ENCODE data around the gene SLC43A2.

The SLC43A2 gene

GRCh38 chr17:1606352-1606985 lies 22.2 kb downstream of the SLC43A2 start:
- no peak overlapping the region for H3K4me3 ChIP-seq (ENCODE audit: low read length in 2 of 2)
- no peak overlapping the region for H3K9ac ChIP-seq (ENCODE audit: low read depth in 1 of 2, low read length in 2 of 2)
- H3K27ac ChIP-seq (ENCODE audit: low read depth in 2 of 2, low read length in 2 of 2), result peak overlapping the region in 1 of 2 donors; percentile 25
- peaks cover 3% of the 10 kb centered on the region in 2 donors for H3K36me3 ChIP-seq (ENCODE audit: control insufficient read depth in 2 of 2, insufficient read depth in 2 of 2, low read length in 2 of 2)
- no peaks in the 10 kb centered on the region for H3K27me3 ChIP-seq (ENCODE audit: control insufficient read depth in 2 of 2, insufficient read depth in 2 of 2, low read length in 2 of 2)
- peaks cover 0 to 4% of the 10 kb centered on the region in 2 donors for H3K4me1 ChIP-seq (ENCODE audit: control insufficient read depth in 2 of 2, insufficient read depth in 2 of 2, low read length in 2 of 2)
- H3K9me3 ChIP-seq (ENCODE audit: control insufficient read depth in 2 of 2, low read length in 2 of 2), result no peaks in the 10 kb centered on the region

- no peaks in the 10 kb centered on the region for H3K27me3 ChIP-seq (ENCODE audit: control insufficient read depth in 2 of 2, insufficient read depth in 2 of 2, low read length in 2 of 2)
- H3K9ac ChIP-seq (ENCODE audit: low read depth in 1 of 2, low read length in 2 of 2), result no peak overlapping the region
- H3K4me3 ChIP-seq (ENCODE audit: low read length in 2 of 2), result no peak overlapping the region
- peaks cover 0 to 4% of the 10 kb centered on the region in 2 donors for H3K4me1 ChIP-seq (ENCODE audit: control insufficient read depth in 2 of 2, insufficient read depth in 2 of 2, low read length in 2 of 2)
- peaks cover 4% of the 10 kb centered on the region in 2 donors for H3K36me3 ChIP-seq (ENCODE audit: control insufficient read depth in 2 of 2, insufficient read depth in 2 of 2, low read length in 2 of 2)
- no peaks in the 10 kb centered on the region for H3K9me3 ChIP-seq (ENCODE audit: control insufficient read depth in 2 of 2, low read length in 2 of 2)
- H3K27ac ChIP-seq (ENCODE audit: low read depth in 2 of 2, low read length in 2 of 2), result no peak overlapping the region
Measured at GRCh38 chr17:1605681-1606351, 22.8 kb downstream of the SLC43A2 start.

GRCh38 chr17:1604831-1605528 lies 23.7 kb downstream of the SLC43A2 start:
- Histone ChIP-seq H3K4me3 (ENCODE audit: low read length in 2 of 2) (no peak overlapping the region), H3K36me3 (ENCODE audit: control insufficient read depth in 2 of 2, insufficient read depth in 2 of 2, low read length in 2 of 2) (peaks cover 4% of the 10 kb centered on the region in 2 donors), H3K27me3 (ENCODE audit: control insufficient read depth in 2 of 2, insufficient read depth in 2 of 2, low read length in 2 of 2) (no peaks in the 10 kb centered on the region), H3K4me1 (ENCODE audit: control insufficient read depth in 2 of 2, insufficient read depth in 2 of 2, low read length in 2 of 2) (peaks cover 0 to 4% of the 10 kb centered on the region in 2 donors), H3K9me3 (ENCODE audit: control insufficient read depth in 2 of 2, low read length in 2 of 2) (no peaks in the 10 kb centered on the region), H3K9ac (ENCODE audit: low read depth in 1 of 2, low read length in 2 of 2) (no peak overlapping the region), H3K27ac (ENCODE audit: low read depth in 2 of 2, low read length in 2 of 2) (no peak overlapping the region)

GRCh38 chr17:1601571-1601970 lies 27.1 kb downstream of the SLC43A2 start:
- H3K9me3 ChIP-seq (ENCODE audit: control insufficient read depth in 2 of 2, low read length in 2 of 2), result no peaks in the 10 kb centered on the region

GRCh38 chr17:1598399-1599095 lies 30.1 kb downstream of the SLC43A2 start:
- peak overlapping the region in 1 of 2 donors; percentile 31 for H3K9ac ChIP-seq (ENCODE audit: low read depth in 1 of 2, low read length in 2 of 2)
- peak overlapping the region; percentile 52 to 55 for H3K27ac ChIP-seq (ENCODE audit: low read depth in 2 of 2, low read length in 2 of 2)
- peaks cover 2 to 4% of the 10 kb centered on the region in 2 donors for H3K36me3 ChIP-seq (ENCODE audit: control insufficient read depth in 2 of 2, insufficient read depth in 2 of 2, low read length in 2 of 2)

More at GRCh38 chr17:1601571-1601970, 27.1 kb downstream of the SLC43A2 start:
- no peak overlapping the region for H3K27ac ChIP-seq (ENCODE audit: low read depth in 2 of 2, low read length in 2 of 2)
- H3K4me1 ChIP-seq (ENCODE audit: control insufficient read depth in 2 of 2, insufficient read depth in 2 of 2, low read length in 2 of 2), result peaks cover 0 to under 1% of the 10 kb centered on the region in 2 donors
- peaks cover 4% of the 10 kb centered on the region in 2 donors for H3K36me3 ChIP-seq (ENCODE audit: control insufficient read depth in 2 of 2, insufficient read depth in 2 of 2, low read length in 2 of 2)
- no peak overlapping the region for H3K9ac ChIP-seq (ENCODE audit: low read depth in 1 of 2, low read length in 2 of 2)
- H3K4me3 ChIP-seq (ENCODE audit: low read length in 2 of 2), result no peak overlapping the region
- H3K27me3 ChIP-seq (ENCODE audit: control insufficient read depth in 2 of 2, insufficient read depth in 2 of 2, low read length in 2 of 2), result no peaks in the 10 kb centered on the region

GRCh38 chr17:1597861-1598342 lies 30.7 kb downstream of the SLC43A2 start:
- Histone ChIP-seq H3K27me3 (ENCODE audit: control insufficient read depth in 2 of 2, insufficient read depth in 2 of 2, low read length in 2 of 2) (no peaks in the 10 kb centered on the region), H3K9me3 (ENCODE audit: control insufficient read depth in 2 of 2, low read length in 2 of 2) (no peaks in the 10 kb centered on the region)

More at GRCh38 chr17:1598399-1599095, 30.1 kb downstream of the SLC43A2 start:
- Histone ChIP-seq H3K27me3 (ENCODE audit: control insufficient read depth in 2 of 2, insufficient read depth in 2 of 2, low read length in 2 of 2) (no peaks in the 10 kb centered on the region), H3K4me1 (ENCODE audit: control insufficient read depth in 2 of 2, insufficient read depth in 2 of 2, low read length in 2 of 2) (peaks cover 6 to 7% of the 10 kb centered on the region in 2 donors), H3K9me3 (ENCODE audit: control insufficient read depth in 2 of 2, low read length in 2 of 2) (no peaks in the 10 kb centered on the region), H3K4me3 (ENCODE audit: low read length in 2 of 2) (no peak overlapping the region)

GRCh38 chr17:1593630-1593931 lies 35.1 kb downstream of the SLC43A2 start:
- peaks cover 0 to 6% of the 10 kb centered on the region in 2 donors for H3K36me3 ChIP-seq (ENCODE audit: control insufficient read depth in 2 of 2, insufficient read depth in 2 of 2, low read length in 2 of 2)

More at GRCh38 chr17:1597861-1598342, 30.7 kb downstream of the SLC43A2 start:
- no peak overlapping the region for H3K9ac ChIP-seq (ENCODE audit: low read depth in 1 of 2, low read length in 2 of 2)
- H3K4me1 ChIP-seq (ENCODE audit: control insufficient read depth in 2 of 2, insufficient read depth in 2 of 2, low read length in 2 of 2), result peaks cover 12 to 13% of the 10 kb centered on the region in 2 donors
- peaks cover 2 to 4% of the 10 kb centered on the region in 2 donors for H3K36me3 ChIP-seq (ENCODE audit: control insufficient read depth in 2 of 2, insufficient read depth in 2 of 2, low read length in 2 of 2)
- no peak overlapping the region for H3K4me3 ChIP-seq (ENCODE audit: low read length in 2 of 2)
- peak overlapping the region; percentile 52 to 55 for H3K27ac ChIP-seq (ENCODE audit: low read depth in 2 of 2, low read length in 2 of 2)

GRCh38 chr17:1592751-1593629 lies 35.6 kb downstream of the SLC43A2 start:
- no peaks in the 10 kb centered on the region for H3K27me3 ChIP-seq (ENCODE audit: control insufficient read depth in 2 of 2, insufficient read depth in 2 of 2, low read length in 2 of 2)
- H3K9me3 ChIP-seq (ENCODE audit: control insufficient read depth in 2 of 2, low read length in 2 of 2), result no peaks in the 10 kb centered on the region
- peaks cover 32 to 41% of the 10 kb centered on the region in 2 donors for H3K4me1 ChIP-seq (ENCODE audit: control insufficient read depth in 2 of 2, insufficient read depth in 2 of 2, low read length in 2 of 2)
- peak overlapping the region; percentile 77 to 78 for H3K27ac ChIP-seq (ENCODE audit: low read depth in 2 of 2, low read length in 2 of 2)
- H3K4me3 ChIP-seq (ENCODE audit: low read length in 2 of 2), result peak overlapping the region; percentile 4 to 14
- peaks cover 0 to 6% of the 10 kb centered on the region in 2 donors for H3K36me3 ChIP-seq (ENCODE audit: control insufficient read depth in 2 of 2, insufficient read depth in 2 of 2, low read length in 2 of 2)
- no peak overlapping the region for H3K9ac ChIP-seq (ENCODE audit: low read depth in 1 of 2, low read length in 2 of 2)

More at GRCh38 chr17:1593630-1593931, 35.1 kb downstream of the SLC43A2 start:
- H3K9me3 ChIP-seq (ENCODE audit: control insufficient read depth in 2 of 2, low read length in 2 of 2), result no peaks in the 10 kb centered on the region
- H3K4me1 ChIP-seq (ENCODE audit: control insufficient read depth in 2 of 2, insufficient read depth in 2 of 2, low read length in 2 of 2), result peaks cover 32 to 41% of the 10 kb centered on the region in 2 donors
- H3K27ac ChIP-seq (ENCODE audit: low read depth in 2 of 2, low read length in 2 of 2), result peak overlapping the region; percentile 77 to 78
- no peaks in the 10 kb centered on the region for H3K27me3 ChIP-seq (ENCODE audit: control insufficient read depth in 2 of 2, insufficient read depth in 2 of 2, low read length in 2 of 2)
- no peak overlapping the region for H3K9ac ChIP-seq (ENCODE audit: low read depth in 1 of 2, low read length in 2 of 2)
- no peak overlapping the region for H3K4me3 ChIP-seq (ENCODE audit: low read length in 2 of 2)

- Histone ChIP-seq H3K4me3 (ENCODE audit: low read length in 2 of 2) (no peak overlapping the region), H3K9ac (ENCODE audit: low read depth in 1 of 2, low read length in 2 of 2) (no peak overlapping the region), H3K36me3 (ENCODE audit: control insufficient read depth in 2 of 2, insufficient read depth in 2 of 2, low read length in 2 of 2) (peaks cover 0 to 6% of the 10 kb centered on the region in 2 donors), H3K9me3 (ENCODE audit: control insufficient read depth in 2 of 2, low read length in 2 of 2) (no peaks in the 10 kb centered on the region), H3K27ac (ENCODE audit: low read depth in 2 of 2, low read length in 2 of 2) (no peak overlapping the region), H3K4me1 (ENCODE audit: control insufficient read depth in 2 of 2, insufficient read depth in 2 of 2, low read length in 2 of 2) (peaks cover 32 to 41% of the 10 kb centered on the region in 2 donors), H3K27me3 (ENCODE audit: control insufficient read depth in 2 of 2, insufficient read depth in 2 of 2, low read length in 2 of 2) (no peaks in the 10 kb centered on the region)
Measured at GRCh38 chr17:1591474-1592090, 37.1 kb downstream of the SLC43A2 start.
